Progenitor cell of endocrine pancreas (in vitro differentiated cells): ENCODE data around the gene RHEX. TPM values are rescaled to one million over a fixed set of nuclear protein-coding genes. Genes with fewer than 3 reads are reported as not detected.

Experiments used
- DNase-seq: peaks from one replicate; pipeline ENCODE4 v3.0.0; 2021; ENCODE audit warnings: low spot score; ENCODE audit not compliant: unreplicated experiment
- H3K27ac Mint-ChIP-seq: 2 replicates; pipeline ENCODE4 v1.8.0; 2021; ENCODE audit warnings: mild to moderate bottlenecking, moderate library complexity, mixed read lengths
- H3K27me3 Mint-ChIP-seq: 2 replicates; pipeline ENCODE4 v1.8.0; 2021; ENCODE audit warnings: mixed read lengths
- H3K36me3 Mint-ChIP-seq: 2 replicates; pipeline ENCODE4 v1.8.0; 2022; ENCODE audit warnings: mixed read lengths; ENCODE audit not compliant: insufficient read depth
- H3K4me1 Mint-ChIP-seq: 2 replicates; pipeline ENCODE4 v1.8.0; 2021; ENCODE audit warnings: low read depth, mixed read lengths
- H3K4me3 Mint-ChIP-seq: 2 replicates; pipeline ENCODE4 v1.8.0; 2021; ENCODE audit warnings: low read depth, mild to moderate bottlenecking, moderate library complexity, mixed read lengths
- H3K9me3 Mint-ChIP-seq: 2 replicates; pipeline ENCODE4 v1.8.0; 2021; ENCODE audit warnings: low read depth, mixed read lengths
- total RNA-seq: library from RNA; stranded (reverse); gene quantifications from 2 replicates; pipeline ENCODE4 v1.2.1, GENCODE V29; 2021
- TF ChIP-seq, protein P1 (sequence below): fragments of 200-600 bp; sonication (generic); IDR thresholded peaks from one replicate; pipeline ENCODE4 v1.5.0; 2021; ENCODE audit warnings: antibody characterized with exemption, mild to moderate bottlenecking; ENCODE audit not compliant: unreplicated experiment

The RHEX gene
- total RNA-seq, 1 donor from 2014 or later, result not detected

DNA sequence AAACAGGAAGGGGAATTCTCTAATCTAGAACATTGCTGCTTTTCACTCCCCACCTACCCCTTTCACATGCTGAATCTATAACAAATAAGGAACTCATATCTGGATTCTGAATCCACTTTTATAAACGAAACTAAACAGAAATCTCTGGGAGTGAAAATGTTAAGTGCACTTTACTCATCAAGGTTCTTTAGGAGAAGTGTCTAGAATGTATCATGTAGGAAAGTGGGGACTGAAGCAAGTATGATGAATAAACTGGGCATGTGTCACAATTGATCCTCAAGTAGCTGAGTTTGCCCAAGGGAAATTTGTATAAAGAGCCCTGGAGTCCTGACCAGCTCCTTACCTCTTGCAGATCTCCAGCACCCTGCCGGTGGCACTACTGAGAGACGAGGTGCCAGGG lies 44.4 kb downstream of the RHEX start:
- H3K27ac Mint-ChIP-seq, result no peak overlapping the region
- H3K4me1 Mint-ChIP-seq, result no peaks in the 10 kb centered on the region
- no peak overlapping the region for H3K4me3 Mint-ChIP-seq
- TF ChIP-seq, protein P1, sequence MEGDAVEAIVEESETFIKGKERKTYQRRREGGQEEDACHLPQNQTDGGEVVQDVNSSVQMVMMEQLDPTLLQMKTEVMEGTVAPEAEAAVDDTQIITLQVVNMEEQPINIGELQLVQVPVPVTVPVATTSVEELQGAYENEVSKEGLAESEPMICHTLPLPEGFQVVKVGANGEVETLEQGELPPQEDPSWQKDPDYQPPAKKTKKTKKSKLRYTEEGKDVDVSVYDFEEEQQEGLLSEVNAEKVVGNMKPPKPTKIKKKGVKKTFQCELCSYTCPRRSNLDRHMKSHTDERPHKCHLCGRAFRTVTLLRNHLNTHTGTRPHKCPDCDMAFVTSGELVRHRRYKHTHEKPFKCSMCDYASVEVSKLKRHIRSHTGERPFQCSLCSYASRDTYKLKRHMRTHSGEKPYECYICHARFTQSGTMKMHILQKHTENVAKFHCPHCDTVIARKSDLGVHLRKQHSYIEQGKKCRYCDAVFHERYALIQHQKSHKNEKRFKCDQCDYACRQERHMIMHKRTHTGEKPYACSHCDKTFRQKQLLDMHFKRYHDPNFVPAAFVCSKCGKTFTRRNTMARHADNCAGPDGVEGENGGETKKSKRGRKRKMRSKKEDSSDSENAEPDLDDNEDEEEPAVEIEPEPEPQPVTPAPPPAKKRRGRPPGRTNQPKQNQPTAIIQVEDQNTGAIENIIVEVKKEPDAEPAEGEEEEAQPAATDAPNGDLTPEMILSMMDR, result no peak
- no peak for DNase-seq
- H3K27me3 Mint-ChIP-seq, result peaks cover 15% of the 10 kb centered on the region
- no peaks in the 10 kb centered on the region for H3K36me3 Mint-ChIP-seq
- no peaks in the 10 kb centered on the region for H3K9me3 Mint-ChIP-seq

DNA sequence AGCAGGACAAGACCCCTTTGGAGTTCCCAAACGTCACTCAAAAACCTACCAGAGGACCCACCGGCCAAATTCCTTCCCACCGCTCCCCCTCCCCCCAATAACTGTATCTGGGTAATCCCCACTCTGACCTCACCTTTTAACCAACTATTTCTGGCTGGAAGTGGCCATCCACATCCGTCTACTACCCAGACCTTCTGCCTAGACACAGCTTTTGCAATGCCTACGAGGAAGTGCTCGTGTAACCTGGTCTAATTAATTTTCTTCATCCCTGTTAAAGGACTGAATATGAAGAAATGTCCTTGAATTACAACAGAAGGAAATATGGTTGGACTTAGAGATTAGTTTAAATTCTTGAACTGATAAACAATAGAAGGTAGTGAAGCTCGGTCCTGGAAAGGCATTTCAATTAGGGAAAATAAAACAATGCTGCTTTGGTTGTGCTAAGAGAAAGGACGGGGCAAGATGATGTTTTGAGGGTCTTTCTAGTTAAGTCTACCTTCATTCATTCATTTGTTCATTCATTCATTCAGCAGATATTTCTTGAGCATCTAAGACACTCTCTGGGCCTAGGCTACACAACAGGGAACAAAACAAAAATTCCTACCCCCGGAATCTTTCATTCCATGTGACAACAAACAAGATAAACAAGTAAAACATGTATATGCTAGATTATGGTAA lies 45.4 kb downstream of the RHEX start:
- Mint-ChIP-seq H3K27me3 (peaks cover 15% of the 10 kb centered on the region), H3K36me3 (no peaks in the 10 kb centered on the region), H3K9me3 (no peaks in the 10 kb centered on the region), H3K4me1 (no peaks in the 10 kb centered on the region), H3K4me3 (no peak overlapping the region), H3K27ac (no peak overlapping the region)
- TF ChIP-seq, protein P1, result no peak
- no peak for DNase-seq

DNA sequence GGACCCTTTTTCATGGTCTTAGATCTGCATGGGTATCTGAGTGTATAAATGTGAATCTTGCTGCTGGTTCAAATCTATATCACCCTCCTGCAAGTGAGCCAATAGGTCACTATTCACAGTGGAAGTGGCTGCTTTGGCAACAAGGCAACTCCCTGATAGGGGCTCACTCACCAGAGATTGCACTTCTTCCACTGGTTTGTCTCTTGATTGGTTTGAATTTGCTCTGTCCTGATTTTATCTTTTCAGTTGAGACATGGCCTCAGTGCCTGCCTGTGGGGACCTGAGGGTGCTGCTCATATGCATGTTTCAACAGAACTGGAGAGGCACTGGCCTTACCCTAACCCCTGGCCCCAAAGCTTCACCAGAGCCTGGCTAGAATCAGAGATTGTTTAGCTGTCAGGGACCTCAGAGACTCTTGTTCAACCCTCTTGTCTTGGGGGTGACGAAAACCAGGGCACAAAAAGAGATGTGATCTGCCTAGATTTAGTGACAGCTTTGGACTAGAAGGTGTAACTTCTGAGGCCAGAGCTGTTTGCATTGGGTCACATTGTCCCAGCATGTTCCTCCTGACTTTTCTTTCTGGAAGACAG lies 47.3 kb downstream of the RHEX start:
- DNase-seq, result no peak
- H3K27me3 Mint-ChIP-seq, result peaks cover 18% of the 10 kb centered on the region
- no peaks in the 10 kb centered on the region for H3K36me3 Mint-ChIP-seq
- H3K27ac Mint-ChIP-seq, result no peak overlapping the region
- H3K4me1 Mint-ChIP-seq, result peaks cover 2% of the 10 kb centered on the region
- TF ChIP-seq, protein P1, result no peak
- H3K4me3 Mint-ChIP-seq, result no peak overlapping the region
- no peaks in the 10 kb centered on the region for H3K9me3 Mint-ChIP-seq

DNA sequence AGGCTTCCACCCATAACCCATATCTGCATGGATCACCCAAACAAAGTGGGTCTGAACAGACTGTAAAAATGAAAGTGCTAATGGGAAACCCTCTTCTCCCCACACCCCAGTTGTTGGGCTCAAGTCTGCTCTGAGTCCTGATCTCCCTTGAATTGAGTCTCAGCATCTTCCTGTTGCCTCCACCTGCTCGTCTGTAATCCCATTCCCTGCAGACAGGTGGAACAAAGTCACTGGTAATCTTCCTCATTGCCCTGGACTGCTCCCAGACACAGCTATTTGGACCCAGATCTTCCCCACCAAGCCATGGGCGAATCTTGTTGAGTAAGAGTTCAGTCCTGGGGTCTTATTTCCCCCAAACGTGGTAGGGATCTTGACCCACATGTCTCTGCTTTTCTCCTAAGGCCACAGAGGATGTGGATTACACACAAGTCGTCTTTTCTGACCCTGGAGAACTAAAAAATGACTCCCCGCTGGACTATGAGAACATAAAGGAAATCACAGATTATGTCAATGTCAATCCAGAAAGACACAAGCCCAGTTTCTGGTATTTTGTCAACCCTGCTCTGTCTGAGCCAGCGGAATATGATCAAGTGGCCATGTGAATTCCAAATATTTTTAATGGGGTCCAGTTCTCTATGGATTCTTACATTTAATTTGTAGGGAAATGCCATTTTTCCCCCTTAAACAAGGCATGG lies 48.5 kb downstream of the RHEX start:
- Mint-ChIP-seq H3K4me1 (peaks cover 2% of the 10 kb centered on the region), H3K4me3 (no peak overlapping the region), H3K36me3 (no peaks in the 10 kb centered on the region), H3K27me3 (peaks cover 18% of the 10 kb centered on the region), H3K9me3 (no peaks in the 10 kb centered on the region), H3K27ac (no peak overlapping the region)
- TF ChIP-seq, protein P1, result no peak
- DNase-seq, result no peak

DNA sequence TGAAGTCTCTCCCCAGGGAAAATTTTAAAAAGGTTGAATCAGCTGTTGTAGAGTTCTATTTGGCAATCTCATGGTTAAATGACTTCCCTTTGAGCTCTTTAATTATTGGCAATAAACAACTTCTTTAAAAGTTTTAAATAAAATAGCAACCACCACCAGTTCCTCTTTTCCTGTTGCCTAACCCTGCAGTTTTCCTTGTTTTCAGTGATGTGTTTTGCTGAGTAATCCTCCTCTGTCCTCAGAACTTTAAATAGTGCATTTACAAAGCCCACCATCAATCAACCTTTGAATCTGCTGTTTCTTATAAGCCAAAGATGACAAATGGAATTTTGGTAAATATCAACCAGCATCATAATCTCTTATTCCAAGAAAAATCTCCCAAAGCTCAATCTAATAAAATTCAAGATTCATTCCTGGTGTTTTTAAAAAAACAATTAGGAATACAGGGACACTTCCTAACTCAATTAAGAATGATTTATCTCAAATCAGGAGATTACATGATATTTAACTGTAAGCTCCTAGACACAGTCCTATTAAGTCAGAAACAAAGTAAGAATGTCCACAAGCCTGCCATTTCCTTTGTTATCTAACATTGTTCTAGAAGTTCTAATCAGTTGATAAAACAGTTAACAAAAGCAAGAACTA lies 49.4 kb downstream of the RHEX start:
- no peaks in the 10 kb centered on the region for H3K9me3 Mint-ChIP-seq
- H3K4me1 Mint-ChIP-seq, result peaks cover 7% of the 10 kb centered on the region
- no peak overlapping the region for H3K4me3 Mint-ChIP-seq
- no peak overlapping the region for H3K27ac Mint-ChIP-seq
- H3K27me3 Mint-ChIP-seq, result peaks cover 17% of the 10 kb centered on the region
- TF ChIP-seq, protein P1, result no peak
- no peaks in the 10 kb centered on the region for H3K36me3 Mint-ChIP-seq
- DNase-seq, result no peak
